Stimulated activated CD4-positive, alpha-beta T cell treated with anti-CD3 and anti-CD28 coated beads, Interleukin-2, amount 100 ng/mL, for 4 hours (primary cell): Measurements from ENCODE around the gene HNRNPM.

Experiments used
- DNase-seq: peaks from one replicate; pipeline ENCODE4 v3.0.0-alpha.2; 2020; ENCODE audit warnings: low read depth

The HNRNPM gene

DNA sequence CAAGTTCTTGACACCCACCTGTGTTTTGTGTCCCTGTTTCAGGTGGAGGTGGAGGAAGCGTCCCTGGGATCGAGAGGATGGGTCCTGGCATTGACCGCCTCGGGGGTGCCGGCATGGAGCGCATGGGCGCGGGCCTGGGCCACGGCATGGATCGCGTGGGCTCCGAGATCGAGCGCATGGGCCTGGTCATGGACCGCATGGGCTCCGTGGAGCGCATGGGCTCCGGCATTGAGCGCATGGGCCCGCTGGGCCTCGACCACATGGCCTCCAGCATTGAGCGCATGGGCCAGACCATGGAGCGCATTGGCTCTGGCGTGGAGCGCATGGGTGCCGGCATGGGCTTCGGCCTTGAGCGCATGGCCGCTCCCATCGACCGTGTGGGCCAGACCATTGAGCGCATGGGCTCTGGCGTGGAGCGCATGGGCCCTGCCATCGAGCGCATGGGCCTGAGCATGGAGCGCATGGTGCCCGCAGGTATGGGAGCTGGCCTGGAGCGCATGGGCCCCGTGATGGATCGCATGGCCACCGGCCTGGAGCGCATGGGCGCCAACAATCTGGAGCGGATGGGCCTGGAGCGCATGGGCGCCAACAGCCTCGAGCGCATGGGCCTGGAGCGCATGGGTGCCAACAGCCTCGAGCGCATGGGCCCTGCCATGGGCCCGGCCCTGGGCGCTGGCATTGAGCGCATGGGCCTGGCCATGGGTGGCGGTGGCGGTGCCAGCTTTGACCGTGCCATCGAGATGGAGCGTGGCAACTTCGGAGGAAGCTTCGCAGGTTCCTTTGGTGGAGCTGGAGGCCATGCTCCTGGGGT lies 41.0 kb downstream of the HNRNPM start:
- DNase-seq, result no peak

DNA sequence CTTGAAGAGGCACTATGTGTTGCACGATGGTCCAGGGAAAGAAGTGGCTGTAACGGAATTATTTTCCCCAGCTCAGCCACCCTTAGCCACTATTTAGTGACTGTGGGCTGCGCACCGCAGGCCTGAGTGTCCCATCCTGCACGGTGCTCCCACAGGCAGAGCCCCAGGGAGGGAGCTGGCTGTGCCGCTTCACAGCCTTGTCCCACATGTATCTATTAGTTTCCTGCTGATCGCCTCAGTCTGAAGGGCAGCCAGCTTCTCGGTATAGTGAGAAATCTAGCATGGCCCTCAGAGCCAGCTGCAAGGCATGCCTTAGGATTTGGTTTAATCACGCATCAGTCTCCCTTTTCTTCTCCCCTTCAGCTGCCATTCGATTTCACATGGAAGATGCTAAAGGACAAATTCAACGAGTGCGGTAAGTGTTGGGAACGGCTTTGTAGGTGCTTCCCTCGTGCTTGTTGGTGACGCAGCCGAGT lies 41.9 kb downstream of the HNRNPM start:
- no peak for DNase-seq

GRCh38 chr19:8487137-8487851 lies 42.5 kb downstream of the HNRNPM start:
- DNase-seq, result peak; percentile 10

DNA sequence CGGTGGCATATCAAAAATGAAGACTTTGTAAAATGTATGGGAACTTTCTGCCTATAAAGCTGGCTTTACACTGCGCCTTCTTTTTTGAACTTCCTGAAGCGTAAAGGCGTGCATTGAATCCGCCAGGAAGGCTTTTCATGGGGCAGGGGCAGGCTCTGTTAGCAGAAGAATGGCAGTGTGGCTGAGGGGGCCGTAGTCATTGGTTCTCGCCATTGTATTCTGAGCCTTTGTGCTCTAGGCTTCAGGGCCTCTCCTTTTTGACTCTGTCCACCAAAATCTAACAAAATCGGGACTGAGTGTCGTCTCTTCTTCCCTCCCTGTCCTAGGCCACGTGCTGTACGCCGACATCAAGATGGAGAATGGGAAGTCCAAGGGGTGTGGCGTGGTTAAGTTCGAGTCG lies 43.6 kb downstream of the HNRNPM start:
- no peak for DNase-seq

DNA sequence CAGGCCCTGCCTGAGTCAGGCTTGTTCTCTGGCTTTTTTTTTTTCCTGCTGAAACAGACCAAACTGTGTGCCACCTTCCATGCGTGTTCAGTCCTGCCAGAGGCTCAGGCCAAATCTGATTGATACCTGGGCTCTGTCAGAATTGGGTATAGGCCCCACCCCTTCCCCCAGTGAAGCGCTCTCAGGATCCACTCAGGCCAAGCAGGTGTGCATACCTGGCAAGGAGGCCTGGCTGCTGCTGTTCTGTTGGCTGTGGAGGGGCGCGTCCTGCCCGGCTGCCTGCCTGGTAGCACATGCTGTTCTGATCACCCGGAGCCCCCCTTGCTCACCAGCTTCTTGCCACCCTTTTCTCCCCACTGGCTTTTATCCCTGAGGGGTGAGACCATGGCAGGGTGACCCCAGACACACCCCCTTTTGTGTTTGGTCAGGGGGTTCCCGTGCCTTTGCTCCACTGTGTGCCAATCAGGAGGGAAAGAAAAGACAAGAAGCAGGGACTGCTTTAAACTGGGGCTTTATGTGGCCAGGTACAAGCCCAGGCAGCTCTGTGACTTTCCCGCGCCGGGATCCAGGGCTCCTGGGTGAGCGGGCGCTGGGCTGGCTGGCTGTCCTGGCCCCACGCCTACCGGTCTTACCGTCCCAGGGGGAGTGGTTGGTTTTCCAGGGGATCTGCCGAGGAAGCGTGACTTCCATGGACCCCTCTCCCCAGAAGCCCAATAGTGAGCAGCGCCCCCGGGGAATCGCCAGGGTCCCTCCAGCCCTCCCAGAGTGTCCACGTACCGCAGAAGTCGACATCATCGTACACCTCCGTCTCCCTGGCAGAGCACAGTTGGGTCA lies 45.0 kb downstream of the HNRNPM start:
- DNase-seq, result no peak

- no peak for DNase-seq
These were observed 45.6 kb downstream of the HNRNPM start for GRCh38 chr19:8490395-8490760.

DNA sequence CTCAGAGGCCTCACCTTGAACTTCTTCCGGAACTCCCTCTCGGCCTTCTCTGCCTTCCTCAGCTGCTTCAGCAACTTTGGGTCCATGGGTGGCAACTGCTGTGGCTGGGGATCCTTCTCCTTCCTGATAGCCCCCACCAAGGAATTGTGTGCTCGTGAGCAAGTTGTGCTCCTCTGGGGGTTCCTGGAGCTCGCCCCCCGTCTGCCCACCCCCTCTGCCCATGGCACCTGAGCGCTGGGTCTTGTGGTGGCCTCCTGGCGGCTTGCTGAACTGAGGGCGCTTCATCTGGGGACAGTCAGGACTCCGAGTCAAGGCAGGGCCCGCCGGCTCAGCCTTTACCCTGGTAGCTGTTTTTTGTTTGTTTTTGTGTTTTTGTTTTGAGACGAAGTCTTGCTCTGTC lies 46.1 kb downstream of the HNRNPM start:
- DNase-seq, result no peak

DNA sequence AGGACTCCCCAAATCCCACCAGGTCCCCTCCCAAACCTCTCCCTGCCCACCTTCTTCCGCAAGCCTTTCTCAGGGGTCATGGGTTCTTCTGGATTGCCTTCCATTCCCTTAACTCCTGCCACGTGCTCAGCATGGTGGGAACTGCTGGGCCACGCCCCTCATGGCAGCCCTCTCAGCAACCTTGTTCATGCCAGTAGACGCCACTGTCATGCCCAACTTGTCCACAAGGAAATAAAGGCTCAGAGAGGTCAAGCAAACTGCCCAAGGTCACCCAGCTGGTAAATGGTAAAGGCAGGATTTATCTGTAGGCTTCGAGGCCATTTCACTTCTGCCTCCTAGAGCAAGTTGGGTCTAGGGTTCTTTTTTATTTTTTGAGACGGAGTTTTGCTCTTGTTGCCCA lies 46.8 kb downstream of the HNRNPM start:
- no peak for DNase-seq

- no peak for DNase-seq
These were observed 49.4 kb downstream of the HNRNPM start for GRCh38 chr19:8494158-8494557.

GRCh38 chr19:8498295-8498694 lies 53.5 kb downstream of the HNRNPM start:
- no peak for DNase-seq

DNA sequence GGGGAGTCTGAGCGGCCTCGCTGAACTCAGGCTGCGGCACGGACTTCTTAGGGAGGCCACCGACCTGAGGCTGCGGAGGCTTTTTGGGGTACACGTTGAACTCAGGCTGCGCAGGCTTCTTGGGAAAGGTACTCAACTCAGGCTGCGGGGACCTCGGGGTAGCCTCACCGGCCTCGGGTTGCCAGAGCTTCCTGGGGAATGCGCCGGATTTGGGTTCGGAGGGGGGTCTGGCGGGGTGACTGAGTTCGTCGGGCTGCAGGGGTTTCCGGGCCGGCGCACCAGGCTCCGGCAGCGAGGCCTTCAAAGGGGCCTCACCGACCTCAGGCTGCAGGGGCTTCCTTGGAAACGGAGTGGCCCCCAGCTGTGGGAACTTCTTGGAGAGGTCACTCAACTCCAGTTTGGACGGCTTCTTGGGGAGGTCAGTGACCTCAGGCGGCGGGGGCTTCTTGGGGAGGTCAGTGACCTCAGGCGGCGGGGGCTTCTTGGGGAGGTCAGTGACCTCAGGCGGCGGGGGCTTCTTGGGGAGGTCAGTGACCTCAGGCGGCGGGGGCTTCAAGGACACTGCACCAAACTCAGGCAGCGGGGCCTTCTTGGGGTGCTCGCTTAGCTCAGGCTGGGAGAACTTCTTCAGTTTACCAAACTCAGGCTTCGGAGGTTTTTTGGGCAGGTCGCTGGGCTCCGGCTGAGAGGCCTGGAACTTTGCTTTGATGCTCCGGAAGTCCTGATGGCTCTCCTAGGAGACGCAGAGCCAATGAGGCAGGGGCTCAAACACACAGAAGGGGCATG lies 54.5 kb downstream of the HNRNPM start:
- DNase-seq, result no peak

- no peak for DNase-seq
These were observed 55.4 kb downstream of the HNRNPM start for GRCh38 chr19:8500158-8500557.

DNA sequence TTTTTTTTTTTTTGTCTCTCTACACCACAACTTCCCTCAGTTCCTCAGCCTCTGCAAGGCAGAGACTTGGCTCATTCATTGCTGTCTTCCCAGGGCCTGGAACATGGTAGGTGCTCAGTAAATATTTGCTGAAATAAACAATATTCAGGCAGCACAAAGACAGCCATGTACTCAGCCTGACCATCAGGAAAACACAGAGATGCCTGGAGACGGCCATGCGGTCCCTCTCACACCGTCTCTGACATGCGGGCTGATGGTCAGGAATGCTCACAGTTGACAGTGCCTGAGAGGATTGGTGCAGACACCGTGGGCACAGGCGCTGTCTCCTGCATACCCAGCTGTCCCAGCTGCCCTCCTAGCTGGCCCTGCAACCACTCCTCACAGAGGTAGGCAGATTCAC lies 56.7 kb downstream of the HNRNPM start:
- no peak for DNase-seq

GRCh38 chr19:8501981-8502380 lies 57.2 kb downstream of the HNRNPM start:
- no peak for DNase-seq

- no peak for DNase-seq
These were observed 58.7 kb downstream of the HNRNPM start for GRCh38 chr19:8503510-8503909.

- DNase-seq, result no peak
These were observed 59.4 kb downstream of the HNRNPM start for GRCh38 chr19:8504171-8504570.

DNA sequence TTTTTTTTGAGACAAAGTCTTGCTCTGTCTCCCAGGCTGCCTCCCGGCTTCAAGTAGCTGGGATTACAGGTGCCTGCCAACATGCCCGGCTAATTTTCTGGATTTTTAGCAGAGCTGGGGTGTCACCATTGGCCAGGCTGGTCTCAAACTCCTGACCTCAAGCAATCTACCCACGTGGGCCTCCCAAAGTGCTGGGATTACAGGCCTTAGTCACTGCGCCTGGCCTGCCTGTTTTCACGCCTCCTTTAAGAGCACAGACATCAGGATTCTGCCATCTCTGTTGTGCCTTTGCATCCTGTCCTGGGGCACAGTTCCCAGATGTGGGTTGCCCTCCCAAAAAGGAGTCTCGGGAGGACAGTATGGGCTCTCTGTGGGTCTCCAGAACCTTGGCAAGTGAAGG lies 60.1 kb downstream of the HNRNPM start:
- DNase-seq, result no peak

DNA sequence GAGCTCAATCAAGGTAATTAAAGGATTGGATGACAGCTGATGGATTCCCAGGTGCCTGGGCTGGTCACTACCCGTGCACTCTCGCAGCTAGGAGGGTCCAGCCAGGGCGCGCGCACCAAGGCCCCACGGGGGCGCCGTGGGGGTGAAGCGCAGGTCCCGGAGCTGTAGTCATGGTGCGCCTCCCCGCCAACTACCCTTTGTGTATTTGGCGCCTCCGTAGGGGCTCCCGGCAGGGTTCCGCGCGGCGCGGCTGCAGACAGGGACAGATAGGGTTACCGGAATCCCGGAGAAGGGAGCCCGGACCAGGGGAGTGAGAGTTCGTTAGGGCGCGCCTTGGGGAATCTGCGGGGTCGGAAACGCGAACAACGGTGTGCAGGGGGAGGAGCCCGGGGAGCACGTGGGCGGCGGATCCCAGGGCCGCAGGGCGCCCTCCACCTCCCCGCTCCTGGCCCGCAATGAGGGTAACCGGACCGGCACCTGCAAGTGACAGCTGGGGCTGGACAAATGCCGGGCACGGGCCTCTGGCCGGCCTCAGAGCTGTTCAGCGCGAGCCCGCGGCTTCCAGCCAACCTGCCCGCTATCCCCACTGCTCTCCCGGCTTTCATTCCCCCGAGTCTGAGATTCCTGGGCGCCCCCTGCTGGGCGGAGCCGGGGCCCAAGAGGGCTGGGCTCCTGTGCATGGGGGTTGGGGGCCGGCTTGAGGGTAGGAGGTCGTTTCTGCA lies 61.1 kb downstream of the HNRNPM start:
- DNase-seq, result peak; percentile 59

DNA sequence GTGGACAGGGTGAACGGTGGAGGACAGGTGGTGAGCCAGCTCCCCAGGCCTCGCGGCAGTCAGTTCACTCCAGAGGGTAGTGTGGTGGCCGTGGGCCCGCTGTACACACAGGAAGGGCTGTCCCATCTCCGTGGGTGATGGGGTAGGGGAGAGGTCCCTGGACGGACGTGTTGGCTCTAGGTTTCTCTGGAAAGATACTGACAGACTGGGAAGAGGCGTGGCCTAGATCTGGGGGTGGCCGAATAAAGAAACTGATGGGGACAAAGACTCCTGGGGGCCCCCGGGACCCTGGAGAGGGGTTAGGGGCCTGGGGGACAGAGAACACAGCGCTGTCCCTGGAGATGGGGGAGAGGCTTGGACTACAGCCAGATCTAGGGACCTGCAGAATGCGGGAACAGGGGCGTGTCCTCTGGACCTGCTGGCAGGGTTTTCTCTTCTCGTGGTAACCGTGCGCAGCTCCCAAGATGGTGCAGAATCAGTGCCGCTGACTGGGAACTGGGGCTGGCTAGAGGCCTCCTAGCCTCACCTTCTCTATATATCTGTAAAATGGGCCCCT lies 61.7 kb downstream of the HNRNPM start:
- no peak for DNase-seq

DNA sequence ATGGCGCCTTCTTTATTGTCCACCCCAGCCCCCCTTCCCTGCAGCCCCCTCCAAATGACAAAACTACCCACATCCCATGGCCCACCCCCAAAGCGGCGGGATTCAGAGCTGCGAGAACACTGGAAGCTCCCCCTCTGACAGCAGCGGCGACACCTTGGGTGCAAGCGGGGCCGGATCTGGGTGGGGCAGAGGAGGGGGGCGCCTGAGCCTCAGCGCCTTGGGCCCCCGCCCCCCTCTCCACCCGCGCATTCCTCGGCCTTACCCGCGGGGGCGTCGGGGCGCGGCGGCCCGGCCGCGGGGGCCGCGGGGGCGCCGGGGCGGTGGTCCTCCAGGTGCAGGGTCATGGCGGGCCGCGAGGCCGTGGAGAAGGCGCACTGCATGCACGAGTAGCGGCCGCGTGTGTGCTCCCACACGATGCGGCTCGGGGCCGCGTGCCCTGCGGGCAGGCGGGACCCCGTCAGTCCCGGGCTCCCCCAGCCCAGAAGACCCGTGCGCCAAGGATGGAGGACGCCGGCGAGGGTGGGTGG lies 65.9 kb downstream of the HNRNPM start:
- DNase-seq, result no peak
